ENCODE results near the gene PVALB.
"Not testable (repeated sequence)": the region's sequence is repeated elsewhere in the genome, so short reads cannot be mapped to it uniquely, and the experiment has no call there.

PVALB gene

DNA sequence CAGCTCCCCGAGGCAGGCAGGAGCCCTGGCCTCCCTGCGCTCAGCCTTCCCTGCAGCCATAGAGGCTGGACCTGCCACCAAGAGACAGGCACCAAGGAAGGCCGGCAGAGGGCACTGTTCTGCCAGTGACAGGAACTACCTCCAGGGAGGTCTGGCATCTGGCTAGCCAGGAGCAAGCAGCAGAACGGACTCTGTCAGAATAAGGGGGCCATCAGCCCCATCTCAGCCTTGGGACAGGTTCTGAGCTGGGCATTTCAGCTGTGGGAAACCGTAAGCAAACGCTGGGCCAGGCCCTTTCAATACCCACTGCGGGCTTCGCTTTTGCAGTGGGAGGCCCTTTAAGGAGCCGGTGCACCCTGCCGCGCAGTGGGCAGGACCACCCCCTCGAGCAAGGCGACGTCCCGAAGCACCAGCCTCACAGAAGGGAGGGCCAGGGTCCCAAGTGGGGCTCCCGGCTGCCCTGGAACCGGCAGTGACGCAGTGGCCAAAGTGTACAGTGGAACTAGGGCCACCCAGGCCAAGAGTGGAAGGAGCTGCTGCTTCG, 59.1 kb downstream of the PVALB start:
- peak; percentile 45 for DNase-seq (ENCODE audit: low read depth, low spot score)

DNA sequence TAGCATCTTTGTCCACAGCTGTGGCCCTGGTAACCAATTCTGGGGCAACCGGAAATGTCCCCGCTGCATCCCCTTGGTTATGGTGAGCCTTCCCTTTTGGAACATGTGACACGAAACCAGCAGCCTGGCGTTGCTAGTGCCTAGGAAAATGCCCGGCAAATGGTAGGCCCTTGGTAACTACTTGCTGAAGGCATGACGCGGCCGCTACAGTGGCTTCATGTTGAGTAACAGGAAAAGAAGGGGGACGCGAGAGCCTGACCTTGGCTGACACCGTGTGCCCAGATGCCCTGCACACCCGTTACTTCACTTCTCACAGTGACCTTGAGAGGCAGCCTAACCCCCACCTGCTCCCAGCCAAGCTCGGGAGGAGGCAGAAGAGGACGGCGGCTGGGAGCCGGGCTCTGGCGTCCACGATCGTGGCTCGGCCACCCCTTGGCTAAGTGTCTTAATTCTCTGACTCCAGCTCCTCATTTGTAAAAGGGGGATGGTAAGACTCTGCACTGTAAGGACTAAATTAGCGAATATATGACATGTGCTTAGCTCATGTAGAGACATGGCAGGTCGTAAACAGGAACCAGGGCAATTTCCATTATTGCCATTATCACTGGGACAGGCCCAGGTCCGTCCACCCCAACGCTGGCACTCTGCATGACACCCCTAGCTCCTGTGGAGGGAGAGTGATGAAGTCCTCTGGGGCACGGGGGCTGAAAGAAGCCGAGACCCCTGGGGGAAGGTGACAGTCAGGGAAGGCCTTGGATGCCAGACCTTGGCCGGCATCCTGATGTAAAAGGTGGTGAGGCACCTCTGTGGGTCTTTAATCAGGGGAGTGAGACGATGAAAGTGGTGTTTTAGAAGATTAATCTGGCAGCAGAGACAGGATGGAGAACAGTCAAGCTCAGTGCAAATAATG, 59.8 kb downstream of the PVALB start:
- no peak for DNase-seq (ENCODE audit: low read depth, low spot score)

GRCh38 chr22:36756031-36756430, 60.8 kb downstream of the PVALB start:
- no peak for DNase-seq (ENCODE audit: low read depth, low spot score)

DNA sequence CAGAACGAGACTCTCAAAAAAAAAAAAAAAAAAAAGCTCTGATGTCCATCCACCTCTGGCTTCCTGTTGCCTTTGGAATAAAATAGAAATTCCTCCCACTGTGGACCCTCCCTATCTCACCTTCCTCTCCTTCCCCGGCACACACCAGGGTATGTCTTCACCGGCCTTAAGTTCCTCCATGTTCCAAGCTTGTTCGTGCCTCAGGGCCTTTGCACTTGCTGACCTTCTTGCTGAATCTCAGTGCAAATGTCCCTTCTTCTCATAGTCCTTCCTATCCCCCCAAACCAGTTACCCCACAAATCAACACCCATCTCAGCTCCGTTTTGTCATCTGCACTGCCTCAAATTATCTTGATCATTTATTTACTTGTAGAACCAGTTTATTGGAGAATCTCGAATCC, 61.5 kb downstream of the PVALB start:
- no peak for DNase-seq (ENCODE audit: low read depth, low spot score)

- DNase-seq (ENCODE audit: low read depth, low spot score), result not testable (repeated sequence)
These were observed 62.0 kb downstream of the PVALB start for GRCh38 chr22:36754881-36755280.

DNA sequence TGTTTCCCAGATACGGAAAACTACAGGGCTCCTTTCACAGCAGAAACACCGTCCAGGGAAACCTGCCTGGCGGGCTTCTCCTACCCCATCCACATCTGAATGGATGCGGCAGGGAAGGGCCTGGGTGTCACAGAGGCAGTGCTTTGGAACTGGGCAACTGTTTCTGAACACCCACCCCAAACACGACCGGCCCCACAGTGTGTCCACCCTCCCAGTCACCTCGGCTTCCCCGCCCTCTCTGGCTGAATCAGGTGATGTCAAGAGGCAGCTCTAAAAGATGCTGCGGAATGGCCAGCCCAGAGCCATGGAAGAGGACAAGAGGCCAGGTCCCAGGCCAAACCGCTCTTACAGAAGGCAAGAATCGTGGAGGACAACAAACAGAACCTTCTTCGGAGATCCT, 62.9 kb downstream of the PVALB start:
- no peak for DNase-seq (ENCODE audit: low read depth, low spot score)

DNA sequence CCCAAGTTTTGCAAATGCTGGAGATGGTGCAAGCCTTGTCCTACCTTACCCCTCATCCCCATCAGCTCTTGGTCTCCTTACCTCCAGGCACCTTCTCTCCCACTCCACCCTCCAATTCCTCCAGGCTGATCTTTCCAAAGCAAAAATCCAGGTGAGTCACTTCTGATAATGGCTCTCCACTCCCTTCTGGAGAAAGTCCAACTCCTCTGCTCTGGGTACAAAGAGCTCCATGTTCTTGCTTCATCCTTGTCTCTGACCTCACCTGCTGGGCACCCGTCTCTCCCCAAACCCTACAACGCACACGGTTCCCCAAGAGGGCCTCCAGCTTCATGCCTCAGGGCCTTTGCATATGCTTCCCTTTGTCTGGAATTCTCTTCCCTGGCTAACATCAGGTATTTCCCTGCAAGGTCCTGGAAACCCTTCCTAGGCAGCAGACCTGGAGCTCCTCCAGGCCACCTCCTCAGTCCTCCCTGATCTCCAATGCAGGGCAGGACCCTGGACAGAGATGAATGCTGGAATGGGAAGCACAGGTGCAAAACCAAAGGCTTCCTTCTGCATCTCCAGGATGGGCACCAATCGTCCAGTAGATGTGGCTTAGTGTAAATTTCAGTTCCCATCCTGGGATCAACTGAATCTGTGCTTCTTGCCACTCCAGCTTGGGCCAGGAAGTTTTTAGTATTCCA, 63.6 kb downstream of the PVALB start:
- DNase-seq (ENCODE audit: low read depth, low spot score), result no peak

All from activated CD4-positive, CD25-positive, alpha-beta regulatory T cell treated with anti-CD3 and anti-CD28 coated beads, Interleukin-2, amount 50 U/mL, for 16 hours (primary cell).